Spleen (tissue), 11 donors: ENCODE measurements around the gene FBXO15. TPM values are rescaled to one million over a fixed set of nuclear protein-coding genes. Genes with fewer than 3 reads are reported as not detected.

Experiments used
- DNase-seq: peaks from one replicate; pipeline ENCODE4 v3.0.0-alpha.2; 2020
- H3K27ac ChIP-seq, 8 donors: fragments of 200-600 bp; sonication (generic) in 7 of 8; 1 replicate in 4 of 8; 2 replicates in 4 of 8; pipeline versions ENCODE4 v1.5.0 to v1.8.0; 2016 to 2021; ENCODE audit warnings: inconsistent platforms in 4 of 8, mild to moderate bottlenecking in 4 of 8, moderate library complexity in 1 of 8
- H3K27me3 ChIP-seq, 7 donors: fragments of 200-600 bp; sonication (generic) in 6 of 7; replicated peaks in 1 of 7; 1 replicate in 4 of 7; 2 replicates in 3 of 7; pipeline versions ENCODE4 v1.5.0 to v1.8.0; 2016 to 2021; ENCODE audit warnings: inconsistent platforms in 3 of 7, mild to moderate bottlenecking in 1 of 7
- H3K36me3 ChIP-seq, 6 donors: fragments of 200-600 bp; sonication (generic) in 5 of 6; 1 replicate in 4 of 6; 2 replicates in 2 of 6; pipeline versions ENCODE4 v1.5.0 to v1.8.0; 2016 to 2021; ENCODE audit warnings: inconsistent platforms in 2 of 6
- H3K4me1 ChIP-seq, 6 donors: fragments of 200-600 bp; sonication (generic) in 5 of 6; 1 replicate in 3 of 6; 2 replicates in 3 of 6; pipeline versions ENCODE4 v1.5.0 to v1.8.0; 2016 to 2021; ENCODE audit warnings: inconsistent platforms in 3 of 6
- H3K4me3 ChIP-seq, 8 donors: fragments of 200-600 bp; sonication (generic) in 7 of 8; 1 replicate in 4 of 8; 2 replicates in 4 of 8; pipeline versions ENCODE4 v1.5.0 to v1.8.0; 2016 to 2021; ENCODE audit warnings: inconsistent platforms in 4 of 8, mild to moderate bottlenecking in 4 of 8, moderate library complexity in 2 of 8
- H3K9me3 ChIP-seq, 8 donors: fragments of 200-600 bp; sonication (generic) in 7 of 8; 1 replicate in 4 of 8; 2 replicates in 4 of 8; pipeline versions ENCODE4 v1.5.0 to v1.8.0; 2016 to 2021; ENCODE audit warnings: inconsistent platforms in 4 of 8
- CTCF ChIP-seq, 11 experiments: fragments of 200-600 bp in 7 of 11; fragments of 450-650 bp in 4 of 11; sonication (generic) in 4 of 11; IDR thresholded peaks in 8 of 11; conservative IDR thresholded peaks in 3 of 11; 1 replicate in 7 of 11; 2 replicates in 4 of 11; pipeline versions ENCODE4 v1.4.0 to v1.8.0; 2016 to 2021; ENCODE audit warnings: antibody characterized with exemption in 11 of 11, inconsistent platforms in 4 of 11, mild to moderate bottlenecking in 1 of 11
- POLR2A ChIP-seq, 3 donors: fragments of 450-650 bp; IDR thresholded peaks; one replicate each; pipeline ENCODE4 v1.5.1; 2017; ENCODE audit warnings: antibody characterized with exemption in 3 of 3, mild to moderate bottlenecking in 1 of 3
- POLR2AphosphoS5 ChIP-seq, 3 donors: sonication (generic); formaldehyde crosslinking; IDR thresholded peaks; one replicate each; pipeline ENCODE4 v1.5.1; 2017; ENCODE audit warnings: antibody characterized with exemption in 3 of 3
- WGBS, 5 donors: extraction: QIAGEN DNeasy Blood & Tissue Kit in 3 of 5; methylation state at CpG; one replicate each; pipeline versions ENCODE4 v1.1.5 to v1.1.7; 2013 to 2018; 5-methylcytosine and 5-hydroxymethylcytosine counted together
- intact Hi-C: fragments of 100-400 bp; cut with DNase I; formaldehyde crosslinking; loops from one replicate; pipeline ENCODE4 v1.15.0; 2023; ENCODE audit warnings: low total_unique reads
- polyA plus RNA-seq, 3 donors: library from polyadenylated mRNA; stranded (reverse); fragments of 200-250 nt; gene quantifications; one replicate each; pipeline ENCODE4 v1.2.1, GENCODE V29; 2013
- total RNA-seq, 7 donors: library from RNA; depleted of rRNA in 3 of 7; stranded (reverse); fragments of >200 nt in 3 of 7; fragmentation: NEBNext Ultra II Directional in 4 of 7; extraction: Animal tissue kit (Norgen Biotek cat#: 25700) in 4 of 7; gene quantifications; one replicate each; pipeline versions ENCODE4 v1.1.0 to v1.2.1, GENCODE V29; 2016 to 2021
- donor health status: healthy with polysubstance abuse.
- donor health status: DM: no; HTN: no; CAD: no; lungs with moderate emphysema.
- donor health status: DM: no; HTN: no; CAD: no.
- donor health status: Bipolar disorder and iron deficiency.
- donor health status: healthy.
- donor health status: DM: no; HTN: no; CAD: no.
- donor health status: DM: yes; HTN: yes; CAD: no.

FBXO15 gene
- total and polyA plus RNA-seq, 10 donors, result 0.28 to 3.5 (median 1.1) TPM

DNA sequence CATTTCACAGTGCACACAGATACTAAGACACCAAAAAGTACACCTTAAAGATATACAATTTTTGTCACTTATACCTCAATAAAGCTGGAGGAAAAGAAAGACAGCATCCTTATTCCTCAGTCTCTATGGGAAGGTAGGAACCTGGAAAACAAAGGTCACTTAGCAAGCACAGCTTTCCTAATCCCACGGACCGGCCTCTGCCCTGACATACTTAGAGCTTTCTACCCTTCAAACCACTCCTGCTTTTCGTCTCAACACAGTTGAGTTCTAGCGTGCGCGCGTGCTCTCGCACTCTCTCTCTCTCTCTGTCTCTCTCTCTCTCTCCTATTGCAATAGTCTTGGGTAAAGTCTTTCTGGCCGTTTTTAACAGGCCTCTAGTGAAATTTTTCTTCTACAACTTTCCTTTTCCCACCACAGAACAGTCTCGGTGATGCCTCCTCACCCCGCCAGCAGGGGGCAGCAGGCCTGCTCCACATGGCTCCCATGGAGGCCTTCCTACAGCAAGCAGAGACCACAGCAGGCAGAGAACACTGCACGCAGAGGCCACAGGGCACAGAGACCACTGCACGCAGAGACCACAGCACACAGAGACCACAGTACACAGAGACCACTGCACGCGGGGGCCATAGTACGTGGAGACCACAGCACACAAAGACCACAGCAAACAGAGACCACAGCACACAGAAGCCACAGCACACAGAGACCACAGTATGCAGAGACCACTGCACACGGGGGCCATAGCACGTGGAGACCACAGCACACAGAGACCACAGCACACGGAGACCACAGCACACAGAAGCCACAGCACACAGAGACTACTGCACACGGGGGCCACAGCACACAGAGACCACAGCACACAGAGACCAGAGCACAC lies 106.9 kb downstream of the FBXO15 start:
- intact Hi-C loops, result no loop called here
- Histone ChIP-seq H3K4me1 (peaks cover 0 to 13% (median 0%) of the 10 kb centered on the region in 6 donors), H3K9me3 (no peaks in the 10 kb centered on the region), H3K36me3 (no peaks in the 10 kb centered on the region), H3K4me3 (no peak overlapping the region), H3K27ac (no peak overlapping the region), H3K27me3 (peaks cover 0 to 6% (median 0%) of the 10 kb centered on the region in 7 donors)
- peak; percentile 84 for DNase-seq
- WGBS, 5 donors, result 68 to 76% (median 75%) methylated on average over 20 of the region's 20 CpGs
- TF ChIP-seq CTCF (IDR thresholded peaks at IDR 0.05 in 8 of 11, conservative IDR thresholded peaks at IDR 0.05 in 3 of 11), result peak in 8 of 11 experiments; percentile 23 to 64 (median 54)
- TF ChIP-seq POLR2AphosphoS5 (IDR thresholded peaks at IDR 0.05), result no peak
- no peak for TF ChIP-seq POLR2A (IDR thresholded peaks at IDR 0.05)

DNA sequence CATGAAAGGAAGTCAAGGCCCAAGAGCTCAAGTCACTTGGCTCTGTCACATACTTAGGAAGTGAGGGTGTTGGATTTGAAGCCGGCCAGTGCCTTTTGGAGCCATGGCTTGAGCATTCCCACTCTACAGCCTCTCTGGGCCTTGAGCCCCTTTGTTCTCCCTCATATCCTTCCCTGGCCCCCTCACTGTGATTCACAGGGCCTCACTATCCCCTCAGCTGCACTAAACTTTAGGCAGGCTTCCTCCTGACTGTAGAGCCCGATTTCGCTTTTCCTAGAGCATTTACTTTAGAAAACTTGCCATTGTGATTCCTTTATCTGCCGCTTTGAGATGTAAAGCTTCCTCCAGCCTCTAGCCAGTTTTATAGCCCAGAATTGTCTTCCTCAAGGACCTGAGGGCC lies 107.6 kb downstream of the FBXO15 start:
- intact Hi-C loops, result no loop called here
- Histone ChIP-seq H3K9me3 (no peaks in the 10 kb centered on the region), H3K27ac (no peak overlapping the region), H3K36me3 (no peaks in the 10 kb centered on the region), H3K4me3 (no peak overlapping the region), H3K27me3 (peaks cover 0 to 6% (median 0%) of the 10 kb centered on the region in 7 donors), H3K4me1 (peaks cover 0 to 13% (median 0%) of the 10 kb centered on the region in 6 donors)
- TF ChIP-seq POLR2A (IDR thresholded peaks at IDR 0.05) (no peak), POLR2AphosphoS5 (IDR thresholded peaks at IDR 0.05) (no peak), CTCF (IDR thresholded peaks at IDR 0.05 in 8 of 11, conservative IDR thresholded peaks at IDR 0.05 in 3 of 11) (no peak)
- no peak for DNase-seq
- WGBS, 5 donors, result 87 to 97% (median 89%) methylated on average over 4 of the region's 4 CpGs

DNA sequence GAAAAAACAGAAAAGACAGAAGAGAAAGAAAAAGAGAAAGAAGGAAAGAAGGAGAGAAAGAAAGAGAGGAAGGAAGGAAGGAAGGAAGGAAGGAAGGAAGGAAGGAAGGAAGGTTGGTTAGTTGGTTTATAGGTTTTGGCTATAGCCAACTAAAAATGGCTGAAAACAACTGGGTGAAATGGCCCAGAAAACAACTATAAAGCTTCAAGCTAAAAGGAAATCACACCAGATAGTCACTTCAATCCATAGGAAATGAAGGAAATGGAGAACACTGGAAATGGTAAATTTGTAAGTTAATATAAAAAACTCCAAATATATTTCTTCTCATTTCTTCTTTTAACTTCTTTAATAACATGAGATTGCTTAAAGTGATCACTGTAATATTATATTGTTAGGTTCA lies 118.5 kb downstream of the FBXO15 start:
- Histone ChIP-seq H3K27me3 (no peaks in the 10 kb centered on the region), H3K27ac (no peak overlapping the region), H3K4me1 (no peaks in the 10 kb centered on the region), H3K36me3 (no peaks in the 10 kb centered on the region), H3K4me3 (no peak overlapping the region), H3K9me3 (no peaks in the 10 kb centered on the region)
- TF ChIP-seq POLR2A (IDR thresholded peaks at IDR 0.05) (no peak), POLR2AphosphoS5 (IDR thresholded peaks at IDR 0.05) (no peak), CTCF (IDR thresholded peaks at IDR 0.05 in 8 of 11, conservative IDR thresholded peaks at IDR 0.05 in 3 of 11) (no peak)
- intact Hi-C loops, result no loop called here
- DNase-seq, result no peak

Other genes with a start within 250 kb of the FBXO15 start
- gene TIMM21, start 689 bp upstream of the FBXO15 start, total RNA-seq, result 10 to 100 TPM; 21.7 to 34.7 (median 24.9) TPM
- gene TIMM21, start 689 bp upstream of the FBXO15 start, polyA plus RNA-seq, result 10 to 100 TPM; 13.5 to 17.9 (median 16.8) TPM
- 100 to 1,000 TPM in 4 of 7 donors, 10 to 100 TPM in 3; 54.6 to 135 (median 115) TPM for gene CYB5A, start 144.1 kb upstream of the FBXO15 start, total RNA-seq
- gene CYB5A, start 144.1 kb upstream of the FBXO15 start, polyA plus RNA-seq, result 100 to 1,000 TPM in 2 of 3 donors, 10 to 100 TPM in 1; 77.9 to 137 (median 107) TPM
- gene C18orf63, start 168.0 kb upstream of the FBXO15 start, total RNA-seq, result under 1 TPM in 3 of 7 donors, not detected in 4; 0.13 to 0.18 (median 0.14) TPM
- under 1 TPM in 1 of 3 donors, not detected in 2; 0.02 TPM for gene C18orf63, start 168.0 kb upstream of the FBXO15 start, polyA plus RNA-seq